HUES48 (cell line): ENCODE data around the gene GUCY1B1.

ENCODE experiments used
- H3K27ac ChIP-seq: one replicate; pipeline ENCODE4 v1.7.0; 2013; ENCODE audit warnings: low read depth, low read length, inconsistent platforms
- H3K27me3 ChIP-seq: 2 replicates; pipeline ENCODE4 v1.6.1; 2013; ENCODE audit warnings: mild to moderate bottlenecking, low read length; ENCODE audit not compliant: control insufficient read depth, insufficient read depth
- H3K36me3 ChIP-seq: 2 replicates; pipeline ENCODE4 v1.6.1; 2013; ENCODE audit warnings: low read length; ENCODE audit not compliant: control insufficient read depth, insufficient read depth
- H3K4me1 ChIP-seq: 2 replicates; pipeline ENCODE4 v1.6.1; 2013; ENCODE audit warnings: mild to moderate bottlenecking, low read length; ENCODE audit not compliant: control insufficient read depth, insufficient read depth
- H3K4me3 ChIP-seq: 2 replicates; pipeline ENCODE4 v1.5.1; 2013; ENCODE audit warnings: mild to moderate bottlenecking, low read depth, low read length
- H3K9ac ChIP-seq: 2 replicates; pipeline ENCODE4 v1.6.1; 2013; ENCODE audit warnings: mild to moderate bottlenecking, low read depth, low read length, moderate library complexity
- H3K9me3 ChIP-seq: 2 replicates; pipeline ENCODE4 v1.6.1; 2013; ENCODE audit warnings: low read length; ENCODE audit not compliant: control insufficient read depth, insufficient read depth

The GUCY1B1 gene

DNA sequence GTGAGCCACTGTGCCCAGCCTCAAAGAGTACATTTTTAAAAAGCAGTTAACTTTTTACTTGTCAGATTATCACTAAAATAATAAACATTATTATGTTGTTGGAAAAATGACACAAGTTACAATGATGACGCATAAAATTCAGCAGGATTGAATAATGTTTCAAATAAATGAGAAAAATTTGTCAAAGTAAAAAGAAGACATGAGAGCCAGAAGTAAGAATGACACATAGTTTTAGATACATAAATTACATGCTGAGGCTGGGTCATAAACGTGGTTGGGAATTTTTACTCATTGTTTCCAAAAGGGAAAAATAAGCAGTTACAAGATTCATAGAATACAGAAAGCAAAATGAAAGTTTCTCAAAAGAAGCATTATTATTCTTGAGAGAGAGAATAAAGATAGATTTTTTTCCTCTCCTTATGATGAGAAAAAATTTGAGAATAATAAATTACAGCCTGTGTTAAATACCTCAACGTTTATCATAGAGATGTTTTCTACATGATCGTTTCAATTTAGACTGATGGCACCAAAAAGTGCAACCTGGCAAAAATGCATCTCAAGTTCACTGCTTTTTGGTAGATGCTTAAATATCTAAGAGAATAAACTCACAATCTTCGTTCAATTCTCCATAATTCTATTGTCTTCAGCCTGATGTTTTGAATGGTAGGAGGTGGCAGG lies 40.4 kb downstream of the GUCY1B1 start:
- Histone ChIP-seq H3K27ac (no peak overlapping the region), H3K27me3 (no peaks in the 10 kb centered on the region), H3K4me3 (no peak overlapping the region), H3K9ac (no peak overlapping the region), H3K4me1 (no peaks in the 10 kb centered on the region), H3K36me3 (no peaks in the 10 kb centered on the region), H3K9me3 (no peaks in the 10 kb centered on the region)

DNA sequence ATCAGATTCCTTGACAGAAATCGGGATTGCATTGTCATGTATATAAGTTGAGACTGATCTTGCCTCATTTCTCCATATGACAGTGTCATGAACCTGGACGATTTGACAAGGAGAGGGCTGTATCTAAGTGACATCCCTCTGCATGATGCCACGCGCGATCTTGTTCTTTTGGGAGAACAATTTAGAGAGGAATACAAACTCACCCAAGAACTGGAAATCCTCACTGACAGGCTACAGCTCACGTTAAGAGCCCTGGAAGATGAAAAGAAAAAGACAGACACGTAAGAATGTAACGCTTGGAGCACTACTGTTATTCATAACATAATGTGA lies 40.9 kb downstream of the GUCY1B1 start:
- H3K36me3 ChIP-seq: no peaks in the 10 kb centered on the region
- no peaks in the 10 kb centered on the region for H3K4me1 ChIP-seq
- no peaks in the 10 kb centered on the region for H3K27me3 ChIP-seq
- H3K9ac ChIP-seq: no peak overlapping the region
- H3K4me3 ChIP-seq: no peak overlapping the region
- no peak overlapping the region for H3K27ac ChIP-seq
- no peaks in the 10 kb centered on the region for H3K9me3 ChIP-seq

DNA sequence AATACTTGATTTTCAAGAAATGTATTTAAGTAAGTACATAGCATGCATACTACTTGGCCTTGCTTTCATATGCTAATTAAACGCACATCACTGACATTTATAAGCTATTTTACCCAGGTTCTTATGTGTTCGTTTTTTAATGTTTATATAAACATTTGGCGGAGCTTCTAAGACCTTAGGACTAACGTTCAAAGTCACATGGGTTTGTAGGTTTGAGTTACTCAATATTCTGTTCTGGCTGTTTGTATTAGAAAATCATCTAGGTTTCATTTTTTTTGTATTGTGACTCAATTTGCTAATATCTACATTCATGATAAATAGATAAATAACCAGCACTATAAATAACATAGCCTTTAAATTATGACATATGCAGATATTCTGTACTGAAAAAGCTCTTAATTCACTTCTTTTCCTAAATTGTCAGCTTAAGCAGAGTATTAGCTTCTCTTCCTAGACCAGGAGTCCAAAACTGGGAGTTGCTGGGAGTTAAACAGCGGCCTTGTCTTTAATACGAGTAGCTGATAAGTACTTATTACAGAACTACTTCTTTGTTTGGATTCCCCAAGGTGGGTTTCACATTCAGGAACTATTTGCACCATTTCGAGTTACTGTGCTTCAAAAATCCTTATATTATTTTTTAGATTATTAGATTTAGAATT lies 42.0 kb downstream of the GUCY1B1 start:
- Histone ChIP-seq H3K9me3 (no peaks in the 10 kb centered on the region), H3K27me3 (no peaks in the 10 kb centered on the region), H3K4me3 (no peak overlapping the region), H3K4me1 (no peaks in the 10 kb centered on the region), H3K36me3 (no peaks in the 10 kb centered on the region), H3K9ac (no peak overlapping the region), H3K27ac (no peak overlapping the region)

DNA sequence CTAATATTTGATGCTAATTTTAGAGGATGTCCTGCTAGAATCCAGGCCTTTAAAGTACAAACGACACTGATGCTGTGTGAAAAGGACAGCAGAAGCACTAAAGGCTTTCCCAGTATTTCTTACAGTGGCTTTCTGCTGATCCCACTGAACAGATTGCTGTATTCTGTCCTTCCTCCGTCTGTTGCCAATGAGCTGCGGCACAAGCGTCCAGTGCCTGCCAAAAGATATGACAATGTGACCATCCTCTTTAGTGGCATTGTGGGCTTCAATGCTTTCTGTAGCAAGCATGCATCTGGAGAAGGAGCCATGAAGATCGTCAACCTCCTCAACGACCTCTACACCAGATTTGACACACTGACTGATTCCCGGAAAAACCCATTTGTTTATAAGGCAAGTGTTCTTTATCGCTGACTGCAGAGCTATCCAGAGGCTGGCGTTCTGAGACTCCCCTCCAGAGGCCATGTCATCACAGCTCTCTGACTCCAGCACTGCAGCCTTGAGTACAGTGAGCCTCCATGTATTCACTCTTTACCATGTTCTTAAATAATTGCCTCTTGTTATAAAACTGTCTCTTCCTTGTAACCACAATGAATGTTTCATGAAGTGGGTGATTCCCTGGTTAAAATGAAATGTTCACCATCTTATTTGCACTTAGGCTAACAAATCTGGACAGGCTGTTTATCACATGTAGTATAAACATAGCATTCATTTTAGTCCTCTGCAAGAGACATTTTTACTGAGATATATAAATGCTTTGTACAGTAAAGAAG lies 43.6 kb downstream of the GUCY1B1 start:
- Histone ChIP-seq H3K4me1 (no peaks in the 10 kb centered on the region), H3K9me3 (no peaks in the 10 kb centered on the region), H3K36me3 (no peaks in the 10 kb centered on the region), H3K4me3 (no peak overlapping the region), H3K27ac (no peak overlapping the region), H3K9ac (no peak overlapping the region), H3K27me3 (no peaks in the 10 kb centered on the region)

DNA sequence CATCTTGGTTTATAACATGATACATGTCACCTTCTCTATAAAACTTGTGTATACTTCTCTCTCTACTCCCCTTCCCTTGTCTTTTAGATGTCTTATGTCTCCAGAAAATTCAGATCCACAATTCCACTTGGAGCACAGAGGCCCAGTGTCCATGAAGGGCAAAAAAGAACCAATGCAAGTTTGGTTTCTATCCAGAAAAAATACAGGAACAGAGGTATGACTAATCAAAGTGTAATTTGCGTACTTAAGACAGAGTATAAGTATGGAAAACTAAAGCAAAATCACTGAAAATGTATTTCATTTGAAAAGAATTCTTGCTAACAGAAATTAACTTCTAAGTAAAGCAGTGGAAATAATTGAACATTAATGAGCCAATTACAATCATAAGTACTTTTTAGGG lies 46.2 kb downstream of the GUCY1B1 start:
- Histone ChIP-seq H3K4me3 (no peak overlapping the region), H3K9ac (no peak overlapping the region), H3K27me3 (no peaks in the 10 kb centered on the region), H3K4me1 (no peaks in the 10 kb centered on the region), H3K9me3 (no peaks in the 10 kb centered on the region), H3K27ac (no peak overlapping the region), H3K36me3 (no peaks in the 10 kb centered on the region)

DNA sequence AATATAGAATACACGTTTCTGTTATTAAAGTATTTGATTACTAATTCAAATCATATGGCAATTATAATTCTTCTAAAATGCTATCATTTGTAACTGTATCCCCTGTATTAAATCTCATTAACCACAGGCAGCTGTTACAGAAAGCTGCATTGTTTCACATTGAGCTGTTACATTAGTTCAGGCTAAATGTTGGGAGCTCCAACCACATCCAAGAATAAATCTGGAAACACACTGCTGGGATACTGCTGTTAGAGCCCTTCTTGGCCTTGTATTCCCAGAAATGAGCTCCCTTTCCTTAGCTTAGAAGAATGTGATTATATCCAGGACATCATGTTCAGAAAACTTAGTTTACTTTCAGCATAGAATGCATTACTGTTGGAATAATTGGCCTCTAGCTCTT lies 48.2 kb downstream of the GUCY1B1 start:
- no peaks in the 10 kb centered on the region for H3K9me3 ChIP-seq
- H3K27me3 ChIP-seq: no peaks in the 10 kb centered on the region
- H3K4me1 ChIP-seq: no peaks in the 10 kb centered on the region
- no peak overlapping the region for H3K4me3 ChIP-seq
- no peaks in the 10 kb centered on the region for H3K36me3 ChIP-seq
- H3K9ac ChIP-seq: no peak overlapping the region
- no peak overlapping the region for H3K27ac ChIP-seq

DNA sequence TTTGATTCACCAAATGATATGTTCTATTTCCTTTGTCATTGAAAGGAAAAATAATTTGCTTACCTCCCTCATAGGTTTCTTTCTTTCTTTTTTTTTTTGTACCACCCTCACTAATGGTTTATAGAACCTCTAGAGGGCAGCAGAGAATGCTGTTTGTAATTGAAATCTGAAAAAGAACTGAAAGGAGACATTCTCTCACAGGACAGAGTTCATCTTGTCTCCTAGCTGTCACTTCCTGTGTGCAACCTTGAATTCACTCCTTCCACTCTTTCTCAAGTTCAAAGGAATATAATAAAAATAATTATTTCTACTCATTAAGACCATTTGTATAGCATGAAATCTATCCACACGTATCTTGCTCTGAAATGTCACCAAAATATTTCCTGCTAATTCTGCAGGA lies 51.0 kb downstream of the GUCY1B1 start:
- H3K9ac ChIP-seq: no peak overlapping the region
- H3K36me3 ChIP-seq: no peaks in the 10 kb centered on the region
- H3K4me1 ChIP-seq: no peaks in the 10 kb centered on the region
- H3K27me3 ChIP-seq: no peaks in the 10 kb centered on the region
- no peaks in the 10 kb centered on the region for H3K9me3 ChIP-seq
- H3K27ac ChIP-seq: no peak overlapping the region
- H3K4me3 ChIP-seq: no peak overlapping the region

DNA sequence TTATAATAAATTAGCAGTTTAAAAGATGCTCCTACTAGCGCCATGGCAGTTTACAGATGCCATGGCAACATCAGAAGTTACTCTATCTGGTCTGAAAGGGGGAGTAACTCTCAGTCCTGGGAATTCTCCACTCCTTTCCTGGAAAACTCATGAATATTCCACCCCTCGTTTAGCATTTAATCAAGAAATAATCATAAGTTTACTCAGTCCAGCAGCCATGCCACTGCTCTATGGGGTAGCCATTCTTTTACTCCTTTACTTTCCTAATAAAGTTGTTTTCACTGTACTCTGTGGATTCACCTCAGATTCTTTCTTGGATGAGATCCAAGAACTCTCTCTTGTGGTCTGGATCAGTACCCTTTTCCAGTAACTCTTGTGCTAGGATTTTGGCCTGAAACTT lies 52.3 kb downstream of the GUCY1B1 start:
- H3K4me1 ChIP-seq: no peaks in the 10 kb centered on the region
- no peaks in the 10 kb centered on the region for H3K9me3 ChIP-seq
- no peak overlapping the region for H3K9ac ChIP-seq

DNA sequence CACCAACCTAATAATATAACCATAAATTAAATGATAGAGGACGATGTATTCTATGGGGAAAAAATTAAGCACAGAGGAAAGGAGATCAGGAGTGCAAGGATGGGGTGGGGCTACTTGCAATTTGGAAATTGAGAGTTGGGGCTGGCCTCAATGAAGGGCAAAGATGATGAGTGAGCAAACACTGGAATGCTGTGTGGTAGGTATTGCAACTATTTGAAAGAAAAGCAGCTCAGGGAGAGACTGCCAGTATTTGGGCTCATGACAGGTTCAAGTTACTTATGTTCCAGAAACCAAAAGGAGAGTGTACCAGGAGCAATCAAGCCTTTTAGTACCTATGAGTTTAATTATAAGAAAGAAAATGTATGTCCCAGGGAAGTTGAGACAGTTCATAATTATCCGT lies 59.8 kb downstream of the GUCY1B1 start:
- Histone ChIP-seq H3K36me3 (no peaks in the 10 kb centered on the region), H3K9me3 (no peaks in the 10 kb centered on the region), H3K27me3 (no peaks in the 10 kb centered on the region), H3K9ac (no peak overlapping the region), H3K4me1 (peaks cover 12% of the 10 kb centered on the region), H3K4me3 (no peak overlapping the region), H3K27ac (no peak overlapping the region)

More for the DNA sequence above, 52.3 kb downstream of the GUCY1B1 start:
- Histone ChIP-seq H3K27me3 (no peaks in the 10 kb centered on the region), H3K4me3 (no peak overlapping the region), H3K36me3 (no peaks in the 10 kb centered on the region), H3K27ac (no peak overlapping the region)

DNA sequence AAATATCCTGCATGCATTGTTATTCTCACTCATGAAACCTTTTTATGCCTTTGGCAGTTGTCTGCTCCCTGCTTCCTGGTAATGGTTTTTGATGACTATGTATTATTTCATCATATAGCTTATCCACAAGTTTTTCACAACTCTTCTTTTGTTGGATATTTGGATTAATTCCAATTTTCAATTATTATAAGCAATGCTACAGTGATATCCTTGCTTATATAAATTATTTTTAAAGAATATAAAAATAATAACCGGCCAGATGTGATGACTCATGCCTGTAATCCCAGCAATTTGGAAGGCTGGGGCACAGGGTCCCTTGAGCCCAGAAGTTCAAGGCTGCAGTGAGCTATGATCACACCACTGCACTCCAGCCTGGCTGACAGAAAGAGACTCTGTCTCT lies 60.2 kb downstream of the GUCY1B1 start:
- no peaks in the 10 kb centered on the region for H3K36me3 ChIP-seq
- H3K9ac ChIP-seq: no peak overlapping the region
- no peak overlapping the region for H3K27ac ChIP-seq
- H3K9me3 ChIP-seq: no peaks in the 10 kb centered on the region
- H3K27me3 ChIP-seq: no peaks in the 10 kb centered on the region
- H3K4me1 ChIP-seq: peaks cover 12% of the 10 kb centered on the region
- no peak overlapping the region for H3K4me3 ChIP-seq

DNA sequence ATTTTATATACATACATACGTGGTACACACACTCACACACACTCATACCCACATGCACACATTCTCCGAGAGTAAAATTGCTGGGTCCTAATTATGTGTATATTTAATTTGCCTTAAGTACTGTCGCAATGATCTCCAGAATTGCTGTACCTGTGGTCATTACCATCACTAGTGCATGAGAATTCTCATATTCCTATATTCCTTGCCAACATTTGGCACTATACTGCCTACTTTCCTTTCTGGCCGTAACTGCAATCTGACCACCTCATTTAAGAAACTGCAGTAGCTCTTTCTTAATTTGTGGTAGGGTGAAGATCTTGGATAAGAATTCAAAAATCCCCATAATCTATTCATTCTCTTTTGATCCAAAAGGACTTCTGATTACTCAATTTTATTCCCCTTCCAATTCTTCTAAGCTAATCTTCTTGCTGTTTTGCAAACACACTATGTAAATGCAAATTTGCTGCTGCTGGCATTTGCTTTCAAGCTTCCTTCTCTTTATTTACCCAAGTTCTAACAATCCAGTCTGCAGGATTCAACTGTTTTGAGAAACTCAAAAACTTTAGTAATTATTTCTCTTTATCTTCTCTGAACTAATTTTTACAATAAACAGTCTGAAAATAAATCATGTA lies 62.2 kb downstream of the GUCY1B1 start:
- Histone ChIP-seq H3K27me3 (no peaks in the 10 kb centered on the region), H3K36me3 (no peaks in the 10 kb centered on the region), H3K9ac (no peak overlapping the region), H3K27ac (peak overlapping the region; percentile 8), H3K4me3 (no peak overlapping the region), H3K4me1 (peaks cover 12% of the 10 kb centered on the region), H3K9me3 (no peaks in the 10 kb centered on the region)
